Astrocyte (in vitro differentiated cells and primary cell): ENCODE results near the gene GPER1. TPM values are rescaled to one million over a fixed set of nuclear protein-coding genes. Genes with fewer than 3 reads are reported as not detected.

Experiments used
- DNase-seq: peaks from one replicate; pipeline ENCODE4 v3.0.0-alpha.2; 2010; ENCODE audit warnings: low read depth
- FAIRE-seq: peaks from 2 replicates; lab custom pipeline; 2011; peaks lifted over from hg19 to GRCh38; lab: Jason Lieb, UNC
- H2AFZ ChIP-seq: 2 replicates; pipeline ENCODE4 v1.6.0; 2012; ENCODE audit warnings: low read depth, low read length, inconsistent platforms
- H3K27ac ChIP-seq: 2 replicates; pipeline ENCODE4 v1.5.1; 2011; ENCODE audit warnings: low read depth, low read length, inconsistent platforms
- H3K27me3 ChIP-seq: 2 replicates; pipeline ENCODE4 v1.6.0; 2011; ENCODE audit warnings: low read length, inconsistent platforms; ENCODE audit not compliant: insufficient read depth
- H3K36me3 ChIP-seq: 2 replicates; pipeline ENCODE4 v1.5.1; 2011; ENCODE audit warnings: low read length, inconsistent platforms; ENCODE audit not compliant: insufficient read depth
- H3K4me1 ChIP-seq: 2 replicates; pipeline ENCODE4 v1.5.1; 2011; ENCODE audit warnings: low read length, inconsistent platforms; ENCODE audit not compliant: insufficient read depth
- H3K4me2 ChIP-seq: 2 replicates; pipeline ENCODE4 v1.6.0; 2012; ENCODE audit warnings: low read length, inconsistent platforms
- H3K4me3 ChIP-seq: 2 replicates; pipeline ENCODE4 v1.5.1; 2011; ENCODE audit warnings: low read depth, mild to moderate bottlenecking, low read length, inconsistent platforms; ENCODE audit not compliant: insufficient read depth
- H3K79me2 ChIP-seq: 2 replicates; pipeline ENCODE4 v1.6.0; 2012; ENCODE audit warnings: mild to moderate bottlenecking, low read length, inconsistent platforms; ENCODE audit not compliant: insufficient read depth
- H3K9ac ChIP-seq: 2 replicates; pipeline ENCODE4 v1.6.0; 2012; ENCODE audit warnings: mild to moderate bottlenecking, low read length, inconsistent platforms
- H3K9me3 ChIP-seq: 2 replicates; pipeline ENCODE4 v1.5.1; 2012; ENCODE audit warnings: low read depth, mild to moderate bottlenecking, low read length, inconsistent platforms; ENCODE audit not compliant: insufficient read depth
- H4K20me1 ChIP-seq: 2 replicates; pipeline ENCODE4 v1.6.0; 2012; ENCODE audit warnings: low read length, inconsistent platforms; ENCODE audit not compliant: insufficient read depth
- H3K27ac Mint-ChIP-seq: one replicate; pipeline ENCODE4 v1.8.0; 2021; ENCODE audit warnings: mild to moderate bottlenecking, mixed read lengths; ENCODE audit not compliant: unreplicated experiment
- H3K27me3 Mint-ChIP-seq: one replicate; pipeline ENCODE4 v1.8.0; 2021; ENCODE audit warnings: low read depth, mixed read lengths; ENCODE audit not compliant: unreplicated experiment
- H3K36me3 Mint-ChIP-seq: one replicate; pipeline ENCODE4 v1.8.0; 2021; ENCODE audit warnings: low read depth, mixed read lengths; ENCODE audit not compliant: unreplicated experiment
- H3K4me1 Mint-ChIP-seq: one replicate; pipeline ENCODE4 v1.8.0; 2021; ENCODE audit warnings: low read depth, mixed read lengths; ENCODE audit not compliant: unreplicated experiment
- H3K4me3 Mint-ChIP-seq: one replicate; pipeline ENCODE4 v1.8.0; 2021; ENCODE audit warnings: mild to moderate bottlenecking, moderate library complexity, mixed read lengths; ENCODE audit not compliant: unreplicated experiment
- H3K9me3 Mint-ChIP-seq: one replicate; pipeline ENCODE4 v1.8.0; 2021; ENCODE audit warnings: mild to moderate bottlenecking, mixed read lengths; ENCODE audit not compliant: unreplicated experiment
- EZH2 ChIP-seq: IDR thresholded peaks from 2 replicates; pipeline ENCODE4 v1.6.1; 2012; ENCODE audit warnings: mild to moderate bottlenecking, low read length, inconsistent platforms; ENCODE audit not compliant: insufficient read depth
- total RNA-seq: library from RNA; stranded (reverse); gene quantifications from 2 replicates; pipeline ENCODE4 v1.2.1, GENCODE V29; 2021
- TF ChIP-seq, protein P1 (sequence below): IDR thresholded peaks from 2 replicates; pipeline ENCODE4 v1.5.1; 2011; ENCODE audit warnings: low read depth, mild to moderate bottlenecking, inconsistent platforms, low read length, moderate library complexity; ENCODE audit not compliant: insufficient read depth

GPER1 gene
- total RNA-seq, 1 donor from 2014 or later = 17.4 TPM

DNA sequence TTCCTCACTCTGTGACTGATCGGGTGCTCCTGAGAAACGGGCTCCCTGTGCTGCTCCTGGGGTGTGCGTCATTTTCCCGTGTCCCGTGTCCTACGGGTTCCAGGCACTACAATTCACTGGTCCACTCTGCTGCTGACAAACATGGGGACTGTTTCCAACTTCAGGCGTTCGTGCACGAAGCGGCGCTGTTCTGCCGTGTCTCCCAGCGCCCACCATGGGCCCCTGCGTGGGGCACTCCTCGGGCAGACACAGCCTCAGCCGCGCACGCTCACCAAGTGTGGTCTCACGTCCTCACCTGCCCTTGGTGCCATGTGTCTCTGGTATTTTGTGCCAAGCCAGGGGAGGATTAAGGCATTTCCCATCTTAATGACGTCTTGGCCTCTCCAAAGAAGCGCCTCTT, 24.6 kb upstream of the GPER1 start:
- Mint-ChIP-seq H3K27ac (no peak overlapping the region), H3K9me3 (no peaks in the 10 kb centered on the region), H3K36me3 (peaks cover 6% of the 10 kb centered on the region), H3K27me3 (no peaks in the 10 kb centered on the region), H3K4me1 (peaks cover 4% of the 10 kb centered on the region), H3K4me3 (no peak overlapping the region)
- H3K4me2 ChIP-seq = no peak overlapping the region
- FAIRE-seq (no peak), DNase-seq (no peak)
- no peaks in the 10 kb centered on the region for H3K9me3 ChIP-seq
- TF ChIP-seq EZH2 = no peak
- TF ChIP-seq, protein P1, sequence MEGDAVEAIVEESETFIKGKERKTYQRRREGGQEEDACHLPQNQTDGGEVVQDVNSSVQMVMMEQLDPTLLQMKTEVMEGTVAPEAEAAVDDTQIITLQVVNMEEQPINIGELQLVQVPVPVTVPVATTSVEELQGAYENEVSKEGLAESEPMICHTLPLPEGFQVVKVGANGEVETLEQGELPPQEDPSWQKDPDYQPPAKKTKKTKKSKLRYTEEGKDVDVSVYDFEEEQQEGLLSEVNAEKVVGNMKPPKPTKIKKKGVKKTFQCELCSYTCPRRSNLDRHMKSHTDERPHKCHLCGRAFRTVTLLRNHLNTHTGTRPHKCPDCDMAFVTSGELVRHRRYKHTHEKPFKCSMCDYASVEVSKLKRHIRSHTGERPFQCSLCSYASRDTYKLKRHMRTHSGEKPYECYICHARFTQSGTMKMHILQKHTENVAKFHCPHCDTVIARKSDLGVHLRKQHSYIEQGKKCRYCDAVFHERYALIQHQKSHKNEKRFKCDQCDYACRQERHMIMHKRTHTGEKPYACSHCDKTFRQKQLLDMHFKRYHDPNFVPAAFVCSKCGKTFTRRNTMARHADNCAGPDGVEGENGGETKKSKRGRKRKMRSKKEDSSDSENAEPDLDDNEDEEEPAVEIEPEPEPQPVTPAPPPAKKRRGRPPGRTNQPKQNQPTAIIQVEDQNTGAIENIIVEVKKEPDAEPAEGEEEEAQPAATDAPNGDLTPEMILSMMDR = no peak
- H3K9ac ChIP-seq = no peak overlapping the region
- no peak overlapping the region for H3K4me3 ChIP-seq
- H4K20me1 ChIP-seq = peaks cover 78% of the 10 kb centered on the region
- no peaks in the 10 kb centered on the region for H3K27me3 ChIP-seq
- H3K4me1 ChIP-seq = no peaks in the 10 kb centered on the region
- no peaks in the 10 kb centered on the region for H3K79me2 ChIP-seq
- H3K27ac ChIP-seq = no peak overlapping the region
- no peaks in the 10 kb centered on the region for H3K36me3 ChIP-seq
- no peak overlapping the region for H2AFZ ChIP-seq

DNA sequence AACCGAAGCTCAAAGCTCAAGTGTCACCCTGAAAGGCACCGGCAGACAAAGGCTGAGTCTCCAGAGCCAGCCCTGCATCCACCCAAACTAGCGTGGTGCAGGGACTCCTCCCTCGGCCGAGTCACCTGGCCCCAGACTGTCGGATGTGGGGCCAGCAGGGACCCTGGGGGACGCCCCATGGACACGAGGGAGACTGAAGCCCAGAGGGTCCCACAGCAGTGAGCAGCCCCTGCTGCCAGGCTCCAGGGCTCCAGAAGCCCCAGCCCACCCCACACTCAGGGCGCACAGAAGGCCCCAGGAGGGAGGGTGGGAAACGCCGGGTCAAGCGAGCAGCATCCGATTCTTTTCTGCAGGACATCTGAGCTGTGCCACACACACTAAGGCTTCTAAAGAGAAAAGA, 23.3 kb upstream of the GPER1 start:
- H3K4me2 ChIP-seq = no peak overlapping the region

DNA sequence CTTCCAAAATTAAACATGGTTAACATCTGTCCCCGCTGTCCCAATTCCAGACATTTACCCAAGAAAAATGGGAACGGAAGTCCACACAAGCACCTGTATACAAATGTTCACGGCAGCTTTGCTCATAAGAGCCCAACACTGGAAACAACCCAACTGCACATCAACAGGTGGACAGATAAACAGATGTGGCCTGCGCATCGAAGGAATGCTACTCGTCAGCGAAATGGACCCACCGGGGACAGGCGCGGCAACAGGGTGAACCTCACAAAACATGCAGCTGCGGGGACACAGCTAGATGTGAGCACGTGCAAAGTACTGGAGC, 22.7 kb upstream of the GPER1 start:
- Histone ChIP-seq H3K4me3 (no peak overlapping the region), H4K20me1 (peaks cover 71% of the 10 kb centered on the region), H3K27me3 (no peaks in the 10 kb centered on the region), H3K9me3 (no peaks in the 10 kb centered on the region), H3K4me2 (peak overlapping the region; percentile 65), H3K36me3 (no peaks in the 10 kb centered on the region), H3K4me1 (no peaks in the 10 kb centered on the region), H3K9ac (no peak overlapping the region), H2AFZ (no peak overlapping the region), H3K79me2 (no peaks in the 10 kb centered on the region), H3K27ac (no peak overlapping the region)
- Mint-ChIP-seq H3K4me3 (no peak overlapping the region), H3K36me3 (peaks cover 3% of the 10 kb centered on the region), H3K27ac (no peak overlapping the region), H3K27me3 (no peaks in the 10 kb centered on the region), H3K4me1 (peaks cover 6% of the 10 kb centered on the region), H3K9me3 (no peaks in the 10 kb centered on the region)
- no peak for FAIRE-seq
- no peak for DNase-seq
- TF ChIP-seq, protein P1 = no peak
- TF ChIP-seq EZH2 = no peak

More for the DNA sequence above, 23.3 kb upstream of the GPER1 start:
- no peak overlapping the region for H3K4me3 Mint-ChIP-seq
- Histone ChIP-seq H3K36me3 (no peaks in the 10 kb centered on the region), H3K9ac (no peak overlapping the region), H3K9me3 (no peaks in the 10 kb centered on the region), H2AFZ (no peak overlapping the region), H4K20me1 (peaks cover 74% of the 10 kb centered on the region), H3K4me1 (no peaks in the 10 kb centered on the region), H3K79me2 (no peaks in the 10 kb centered on the region), H3K4me3 (no peak overlapping the region), H3K27me3 (no peaks in the 10 kb centered on the region), H3K27ac (no peak overlapping the region)
- no peak overlapping the region for H3K27ac Mint-ChIP-seq
- no peak for TF ChIP-seq EZH2
- TF ChIP-seq, protein P1 = no peak
- peaks cover 3% of the 10 kb centered on the region for H3K36me3 Mint-ChIP-seq
- peaks cover 8% of the 10 kb centered on the region for H3K4me1 Mint-ChIP-seq
- FAIRE-seq = no peak
- no peaks in the 10 kb centered on the region for H3K9me3 Mint-ChIP-seq
- DNase-seq = no peak
- H3K27me3 Mint-ChIP-seq = no peaks in the 10 kb centered on the region
